Fibroblast of skin of left quadriceps (primary cell): ENCODE results near the gene LEF1.

ENCODE experiments used
- DNase-seq, 2 experiments: peaks; one replicate each; pipeline ENCODE4 v3.0.0-alpha.2; 2013; ENCODE audit warnings: low read depth in 2 of 2

The LEF1 gene

DNA sequence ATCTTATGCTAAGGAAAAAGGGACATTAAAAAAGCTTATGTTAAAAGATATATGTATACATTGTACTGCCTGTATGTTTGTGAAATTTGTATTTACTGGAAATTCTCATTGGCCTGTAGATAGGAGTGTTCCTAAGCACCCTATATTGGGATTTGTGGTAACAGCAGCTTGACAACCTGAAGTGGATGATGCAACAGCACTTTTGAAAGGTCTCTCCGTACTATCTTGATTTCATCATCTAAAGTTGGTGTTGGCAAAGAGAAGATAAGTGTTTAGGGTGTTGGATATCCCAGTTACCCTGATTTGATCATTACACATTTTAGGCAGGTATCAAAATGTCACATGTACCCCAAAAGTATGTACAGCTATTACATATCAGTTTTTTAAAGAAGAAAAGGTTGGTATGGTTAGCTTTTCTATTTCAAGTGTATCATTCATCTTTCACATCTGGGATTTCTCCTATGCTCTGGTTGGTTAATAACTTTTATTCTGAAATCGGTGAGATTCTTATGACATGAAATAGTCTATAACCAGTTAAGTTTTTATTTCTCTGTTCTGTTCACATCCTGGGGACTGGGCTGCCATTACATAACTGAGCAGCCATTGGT, 168.7 kb downstream of the LEF1 start:
- no peak for DNase-seq

DNA sequence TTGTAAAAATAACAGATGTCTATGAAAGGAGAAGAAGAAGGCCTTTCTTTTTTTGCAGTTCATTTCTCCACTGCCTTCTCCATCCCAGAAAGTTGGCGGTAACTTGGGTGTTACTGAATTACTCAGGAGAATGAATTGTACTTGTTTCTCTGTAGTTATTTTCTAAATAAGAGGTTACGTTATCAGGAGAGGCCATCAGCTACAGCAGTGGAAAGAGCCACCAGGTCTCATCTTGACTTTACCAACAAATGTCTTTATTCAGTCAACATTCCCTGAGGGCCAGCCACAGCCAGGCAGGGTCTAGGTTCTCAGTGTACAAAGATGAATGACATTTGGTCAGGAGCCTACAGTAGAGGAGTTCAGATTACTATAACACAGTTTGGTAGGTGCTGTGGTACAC, 170.9 kb downstream of the LEF1 start:
- DNase-seq, result no peak
